Keratinocyte (primary cell): ENCODE results near the gene TMPRSS12. TPM values are rescaled to one million over a fixed set of nuclear protein-coding genes. Genes with fewer than 3 reads are reported as not detected.

Experiments used
- DNase-seq: peaks from one replicate; pipeline ENCODE4 v3.0.0-alpha.2; 2011; ENCODE audit warnings: low read depth, missing footprints, low spot score
- FAIRE-seq: peaks from 2 replicates; lab custom pipeline; 2011; peaks lifted over from hg19 to GRCh38; lab: Jason Lieb, UNC
- H2AFZ ChIP-seq: 2 replicates; pipeline ENCODE4 v1.6.0; 2012; ENCODE audit warnings: low read length, control low read depth, inconsistent platforms; ENCODE audit not compliant: control insufficient read depth
- H3K27ac ChIP-seq: 2 replicates; pipeline ENCODE4 v1.5.1; 2011; ENCODE audit warnings: low read length; ENCODE audit not compliant: control insufficient read depth, insufficient read depth
- H3K27me3 ChIP-seq: 3 replicates; pipeline ENCODE4 v1.6.0; 2011; ENCODE audit warnings: low read length; ENCODE audit not compliant: control insufficient read depth, insufficient read depth; ENCODE audit errors: extremely low read depth
- H3K36me3 ChIP-seq, 2 experiments: 2 replicates in 1 of 2; 3 replicates in 1 of 2; pipeline ENCODE4 v1.5.1; 2011; ENCODE audit warnings: low read length in 2 of 2, mild to moderate bottlenecking in 1 of 2; ENCODE audit not compliant: control insufficient read depth in 2 of 2, insufficient read depth in 2 of 2; ENCODE audit errors: extremely low read depth in 1 of 2
- H3K4me1 ChIP-seq: 3 replicates; pipeline ENCODE4 v1.5.1; 2011; ENCODE audit warnings: low read length; ENCODE audit not compliant: control insufficient read depth, insufficient read depth; ENCODE audit errors: extremely low read depth
- H3K4me2 ChIP-seq: 3 replicates; pipeline ENCODE4 v1.6.0; 2011; ENCODE audit warnings: low read depth, low read length; ENCODE audit not compliant: control insufficient read depth, insufficient read depth; ENCODE audit errors: extremely low read depth
- H3K4me3 ChIP-seq, 3 experiments: fragments of 200-600 bp in 1 of 3; sonication (generic) in 1 of 3; 2 replicates in 2 of 3; 3 replicates in 1 of 3; pipeline ENCODE4 v1.5.1; 2011 to 2016; ENCODE audit warnings: low read length in 3 of 3, mild to moderate bottlenecking in 3 of 3, control low read depth in 2 of 3, inconsistent platforms in 1 of 3, low read depth in 1 of 3, mixed read lengths in 1 of 3, mixed run types in 1 of 3, moderate library complexity in 1 of 3; ENCODE audit not compliant: control insufficient read depth in 2 of 3, insufficient read depth in 2 of 3; ENCODE audit errors: extremely low read depth in 1 of 3
- H3K79me2 ChIP-seq: 2 replicates; pipeline ENCODE4 v1.6.0; 2012; ENCODE audit warnings: low read length; ENCODE audit not compliant: control insufficient read depth, insufficient read depth
- H3K9ac ChIP-seq: 3 replicates; pipeline ENCODE4 v1.6.0; 2011; ENCODE audit warnings: low read length; ENCODE audit not compliant: control insufficient read depth, insufficient read depth; ENCODE audit errors: extremely low read depth
- H3K9me1 ChIP-seq: 3 replicates; pipeline ENCODE4 v1.6.0; 2011; ENCODE audit warnings: low read length; ENCODE audit not compliant: control insufficient read depth, insufficient read depth; ENCODE audit errors: extremely low read depth
- H3K9me3 ChIP-seq: 2 replicates; pipeline ENCODE4 v1.5.1; 2012; ENCODE audit warnings: low read depth, low read length; ENCODE audit not compliant: control insufficient read depth
- H4K20me1 ChIP-seq: 3 replicates; pipeline ENCODE4 v1.6.0; 2011; ENCODE audit warnings: low read length; ENCODE audit not compliant: control insufficient read depth, insufficient read depth; ENCODE audit errors: extremely low read depth
- CTCF ChIP-seq, 3 experiments: IDR thresholded peaks in 1 of 3; conservative IDR thresholded peaks in 1 of 3; optimal IDR thresholded peaks in 1 of 3; 2 replicates in 2 of 3; 3 replicates in 1 of 3; pipeline versions ENCODE3 to v1.5.1; 2011; ENCODE audit warnings: low read length in 3 of 3, mild to moderate bottlenecking in 3 of 3, moderate library complexity in 2 of 3, control low read depth in 1 of 3, inconsistent platforms in 1 of 3; ENCODE audit not compliant: insufficient read depth in 2 of 3; ENCODE audit errors: extremely low read depth in 1 of 3
- EZH2 ChIP-seq: IDR thresholded peaks from one replicate; pipeline ENCODE4 v1.6.1; 2012; ENCODE audit warnings: inconsistent platforms, mild to moderate bottlenecking, low read length, moderate library complexity
- dilution Hi-C: fragments of 300-500 bp; cut with MboI; formaldehyde crosslinking; loops from one replicate; pipeline ENCODE4 v1.7.0; 2020; ENCODE audit warnings: low sequenced_read_pairs; ENCODE audit not compliant: extremely low pct_ligation_motif_present
- polyA plus RNA-seq, 5 experiments: library from polyadenylated mRNA; depleted of rRNA in 3 of 5; stranded (reverse) in 3 of 5; stranded (forward) in 1 of 5; unstranded in 1 of 5; fragments of >200 nt; gene quantifications; 1 replicate in 1 of 5; 2 replicates in 3 of 5; 3 replicates in 1 of 5; pipeline versions ENCODE4 v1.2.1 to v1.2.3, GENCODE V29; 2011 to 2012; ENCODE audit warnings: missing spikeins in 2 of 5, low read depth in 1 of 5, low replicate concordance in 1 of 5

TMPRSS12 gene
- polyA plus RNA-seq, 1 donor (not counting 4 experiments of a cell fraction or from before 2014, with no cell fraction given): not detected

- no peaks in the 10 kb centered on the region for H3K4me1 ChIP-seq
- no peak for FAIRE-seq
- no peak overlapping the region for H3K4me3 ChIP-seq
- DNase-seq: no peak
- peaks cover 5% of the 10 kb centered on the region for H3K9me3 ChIP-seq
- TF ChIP-seq EZH2 (no peak), CTCF (optimal IDR thresholded peaks at IDR 0.05 in 1 of 3, IDR thresholded peaks at IDR 0.05 in 1 of 3, conservative IDR thresholded peaks at IDR 0.05 in 1 of 3; ENCODE audit: extremely low read depth in 1 of 3, insufficient read depth in 2 of 3, low read length in 3 of 3) (no peak)
- H3K27me3 ChIP-seq: no peaks in the 10 kb centered on the region
- H3K79me2 ChIP-seq: no peaks in the 10 kb centered on the region
- H3K4me2 ChIP-seq: no peak overlapping the region
- H4K20me1 ChIP-seq: no peaks in the 10 kb centered on the region
- H3K9ac ChIP-seq: no peak overlapping the region
- dilution Hi-C loops: no loop called here
- no peaks in the 10 kb centered on the region for H3K36me3 ChIP-seq
- no peak overlapping the region for H2AFZ ChIP-seq
- H3K27ac ChIP-seq: no peak overlapping the region
- H3K9me1 ChIP-seq: no peaks in the 10 kb centered on the region
Observed at GRCh38 chr12:50913224-50913623, 70.5 kb downstream of the TMPRSS12 start.

GRCh38 chr12:50914872-50915484, 72.3 kb downstream of the TMPRSS12 start:
- dilution Hi-C loops: no loop called here
- no peak overlapping the region for H3K4me3 ChIP-seq
- H3K27ac ChIP-seq: no peak overlapping the region
- H3K9me1 ChIP-seq: no peaks in the 10 kb centered on the region
- H3K79me2 ChIP-seq: no peaks in the 10 kb centered on the region
- H3K9ac ChIP-seq: no peak overlapping the region
- TF ChIP-seq EZH2 (no peak), CTCF (optimal IDR thresholded peaks at IDR 0.05 in 1 of 3, IDR thresholded peaks at IDR 0.05 in 1 of 3, conservative IDR thresholded peaks at IDR 0.05 in 1 of 3; ENCODE audit: extremely low read depth in 1 of 3, insufficient read depth in 2 of 3, low read length in 3 of 3) (no peak)
- no peaks in the 10 kb centered on the region for H3K4me1 ChIP-seq
- H3K27me3 ChIP-seq: no peaks in the 10 kb centered on the region
- H3K9me3 ChIP-seq: peaks cover 5% of the 10 kb centered on the region
- no peak overlapping the region for H3K4me2 ChIP-seq
- no peak overlapping the region for H2AFZ ChIP-seq
- FAIRE-seq (no peak), DNase-seq (no peak)
- no peaks in the 10 kb centered on the region for H4K20me1 ChIP-seq
- H3K36me3 ChIP-seq: no peaks in the 10 kb centered on the region
